ENCODE measurements around the gene LDLRAD2. TPM values are rescaled to one million over a fixed set of nuclear protein-coding genes. Genes with fewer than 3 reads are reported as not detected.

Gene LDLRAD2
- total RNA-seq, 2 experiments from 2014 or later: not detected

GRCh38 chr1:21794656-21795055 lies 17.4 kb upstream of the LDLRAD2 start:
- Mint-ChIP-seq H3K4me1 (peaks cover 4% of the 10 kb centered on the region), H3K27ac (no peak overlapping the region), H3K9me3 (peaks cover 10% of the 10 kb centered on the region), H3K27me3 (no peaks in the 10 kb centered on the region), H3K36me3 (ENCODE audit: low read depth) (no peaks in the 10 kb centered on the region), H3K4me3 (no peak overlapping the region)
- ChIA-PET POLR2A (no interaction called here), CTCF (interaction anchor here (0.6 to 2.3 kb wide), 3 partner anchors 11 to 84 kb away, joined by 3 to 6 read pairs (median 4); partner anchors contain the start of gene USP48)
- no peak for DNase-seq

GRCh38 chr1:21795075-21795474 lies 17.0 kb upstream of the LDLRAD2 start:
- no peaks in the 10 kb centered on the region for H3K36me3 Mint-ChIP-seq (ENCODE audit: low read depth)
- no peak overlapping the region for H3K27ac Mint-ChIP-seq
- H3K4me1 Mint-ChIP-seq: peaks cover 4% of the 10 kb centered on the region
- CTCF ChIA-PET: interaction anchor here (0.6 to 2.3 kb wide), 2 partner anchors 12 to 85 kb away, joined by 4 to 6 read pairs; partner anchors contain the start of gene USP48
- no peak for DNase-seq
- no peak overlapping the region for H3K4me3 Mint-ChIP-seq
- no peaks in the 10 kb centered on the region for H3K27me3 Mint-ChIP-seq
- POLR2A ChIA-PET: no interaction called here
- H3K9me3 Mint-ChIP-seq: peaks cover 10% of the 10 kb centered on the region

- H3K4me1 Mint-ChIP-seq: no peaks in the 10 kb centered on the region
- ChIA-PET CTCF (interaction anchor here (0.9 kb wide), 1 partner anchor 18 kb away, joined by 4 read pairs; no protein-coding TSS in a partner anchor), POLR2A (no interaction called here)
- H3K27ac Mint-ChIP-seq: no peak overlapping the region
- H3K4me3 Mint-ChIP-seq: no peak overlapping the region
- no peaks in the 10 kb centered on the region for H3K36me3 Mint-ChIP-seq (ENCODE audit: low read depth)
- DNase-seq: no peak
- H3K9me3 Mint-ChIP-seq: peaks cover 7% of the 10 kb centered on the region
- H3K27me3 Mint-ChIP-seq: peaks cover 3% of the 10 kb centered on the region
Measured at GRCh38 chr1:21799730-21800129, 12.3 kb upstream of the LDLRAD2 start.

GRCh38 chr1:21801100-21801499 lies 11.0 kb upstream of the LDLRAD2 start:
- DNase-seq: no peak
- ChIA-PET POLR2A (no interaction called here), CTCF (no interaction called here)
- no peaks in the 10 kb centered on the region for H3K4me1 Mint-ChIP-seq
- no peaks in the 10 kb centered on the region for H3K9me3 Mint-ChIP-seq
- H3K27ac Mint-ChIP-seq: no peak overlapping the region
- no peaks in the 10 kb centered on the region for H3K36me3 Mint-ChIP-seq (ENCODE audit: low read depth)
- H3K4me3 Mint-ChIP-seq: no peak overlapping the region
- H3K27me3 Mint-ChIP-seq: peaks cover 5% of the 10 kb centered on the region

- Mint-ChIP-seq H3K4me1 (no peaks in the 10 kb centered on the region), H3K27me3 (peaks cover 6% of the 10 kb centered on the region), H3K27ac (no peak overlapping the region), H3K36me3 (ENCODE audit: low read depth) (no peaks in the 10 kb centered on the region), H3K9me3 (no peaks in the 10 kb centered on the region), H3K4me3 (no peak overlapping the region)
- ChIA-PET CTCF (interaction anchor here (0.7 kb wide), 1 partner anchor 68 kb away, joined by 3 read pairs; no protein-coding TSS in a partner anchor), POLR2A (no interaction called here)
- no peak for DNase-seq
Measured at GRCh38 chr1:21804536-21804935, 7.5 kb upstream of the LDLRAD2 start.

GRCh38 chr1:21813542-21813941 lies 1.5 kb downstream of the LDLRAD2 start:
- ChIA-PET CTCF (interaction anchor here (1.2 kb wide), 1 partner anchor 130 kb away, joined by 4 read pairs; no protein-coding TSS in a partner anchor), POLR2A (no interaction called here)
- H3K27me3 Mint-ChIP-seq: peaks cover 18% of the 10 kb centered on the region
- H3K36me3 Mint-ChIP-seq (ENCODE audit: low read depth): no peaks in the 10 kb centered on the region
- H3K4me1 Mint-ChIP-seq: peaks cover 7% of the 10 kb centered on the region
- H3K9me3 Mint-ChIP-seq: no peaks in the 10 kb centered on the region
- DNase-seq: no peak
- no peak overlapping the region for H3K27ac Mint-ChIP-seq
- no peak overlapping the region for H3K4me3 Mint-ChIP-seq

GRCh38 chr1:21814241-21814918 lies 2.3 kb downstream of the LDLRAD2 start:
- Mint-ChIP-seq H3K27me3 (peaks cover 18% of the 10 kb centered on the region), H3K27ac (no peak overlapping the region), H3K4me1 (peaks cover 8% of the 10 kb centered on the region), H3K36me3 (ENCODE audit: low read depth) (no peaks in the 10 kb centered on the region), H3K9me3 (no peaks in the 10 kb centered on the region), H3K4me3 (peak overlapping the region; percentile 38)
- CTCF ChIA-PET: no interaction called here
- POLR2A ChIA-PET: no interaction called here
- DNase-seq: peak; percentile 9

- Mint-ChIP-seq H3K27me3 (peaks cover 18% of the 10 kb centered on the region), H3K9me3 (no peaks in the 10 kb centered on the region), H3K4me3 (peak overlapping the region; percentile 30), H3K27ac (no peak overlapping the region), H3K4me1 (peaks cover 8% of the 10 kb centered on the region), H3K36me3 (ENCODE audit: low read depth) (no peaks in the 10 kb centered on the region)
- DNase-seq: no peak
- POLR2A ChIA-PET: no interaction called here
- CTCF ChIA-PET: no interaction called here
Measured at GRCh38 chr1:21814981-21815582, 3.0 kb downstream of the LDLRAD2 start.

GRCh38 chr1:21815724-21816321 lies 3.8 kb downstream of the LDLRAD2 start:
- DNase-seq: no peak
- Mint-ChIP-seq H3K36me3 (ENCODE audit: low read depth) (no peaks in the 10 kb centered on the region), H3K9me3 (no peaks in the 10 kb centered on the region), H3K4me3 (no peak overlapping the region), H3K27ac (no peak overlapping the region), H3K4me1 (peaks cover 8% of the 10 kb centered on the region), H3K27me3 (peaks cover 17% of the 10 kb centered on the region)
- POLR2A ChIA-PET: no interaction called here
- CTCF ChIA-PET: no interaction called here

- no peak for DNase-seq
- Mint-ChIP-seq H3K9me3 (no peaks in the 10 kb centered on the region), H3K4me3 (no peak overlapping the region), H3K36me3 (ENCODE audit: low read depth) (no peaks in the 10 kb centered on the region), H3K27me3 (peaks cover 13% of the 10 kb centered on the region), H3K4me1 (peaks cover 8% of the 10 kb centered on the region), H3K27ac (no peak overlapping the region)
- ChIA-PET POLR2A (no interaction called here), CTCF (no interaction called here)
Measured at GRCh38 chr1:21816602-21817302, 4.7 kb downstream of the LDLRAD2 start.

GRCh38 chr1:21818656-21819055 lies 6.6 kb downstream of the LDLRAD2 start:
- H3K27ac Mint-ChIP-seq: no peak overlapping the region
- H3K4me3 Mint-ChIP-seq: no peak overlapping the region
- H3K4me1 Mint-ChIP-seq: peaks cover 8% of the 10 kb centered on the region
- H3K27me3 Mint-ChIP-seq: peaks cover 6% of the 10 kb centered on the region
- ChIA-PET POLR2A (no interaction called here), CTCF (no interaction called here)
- no peaks in the 10 kb centered on the region for H3K9me3 Mint-ChIP-seq
- H3K36me3 Mint-ChIP-seq (ENCODE audit: low read depth): no peaks in the 10 kb centered on the region
- DNase-seq: peak; percentile 48

- Mint-ChIP-seq H3K4me3 (no peak overlapping the region), H3K9me3 (no peaks in the 10 kb centered on the region), H3K4me1 (peaks cover 4% of the 10 kb centered on the region), H3K27me3 (no peaks in the 10 kb centered on the region), H3K27ac (no peak overlapping the region), H3K36me3 (ENCODE audit: low read depth) (no peaks in the 10 kb centered on the region)
- no peak for DNase-seq
- CTCF ChIA-PET: no interaction called here
- POLR2A ChIA-PET: no interaction called here
Measured at GRCh38 chr1:21820597-21821232, 8.7 kb downstream of the LDLRAD2 start.
